ENCODE measurements around the gene AHCYL1. TPM values are rescaled to one million over a fixed set of nuclear protein-coding genes. Genes with fewer than 3 reads are reported as not detected.
"Not testable (repeated sequence)": the region's sequence is repeated elsewhere in the genome, so short reads cannot be mapped to it uniquely, and the experiment has no call there.

AHCYL1 gene
- 10 to 100 TPM; 64.9 to 67.3 TPM for total RNA-seq
- long read RNA-seq, donor 1, full-length matches to known transcripts, result 47 of 57 reads
- long read RNA-seq, donor 1, partial matches to known transcripts, result 4 of 57 reads
- long read RNA-seq, donor 1, other reads (novel, unspliced or antisense), result 6 of 57 reads
- long read RNA-seq, donor 2, full-length matches to known transcripts, result 22 of 34 reads
- long read RNA-seq, donor 2, partial matches to known transcripts, result 10 of 34 reads
- long read RNA-seq, donor 2, other reads (novel, unspliced or antisense), result 2 of 34 reads

GRCh38 chr1:109984456-109985246 lies at the start of gene AHCYL1:
AHCYL1 (plus strand) TSS chr1:109984765; CDS start chr1:109985053, 288 bp downstream.
- DNase-seq (ENCODE audit: low spot score), result peak; percentile 100
- intact Hi-C loops (cut with DNase I), result loop anchor here (2.0 to 10.0 kb wide), 4 partner anchors 57 to 440 kb away; partner anchors contain the start of gene GNAI3 (in 1 of the 2)

GRCh38 chr1:109935451-109935900 lies 49.1 kb upstream of the AHCYL1 start:
- intact Hi-C loops (cut with DNase I), result no loop called here
- DNase-seq (ENCODE audit: low spot score), result no peak

DNA sequence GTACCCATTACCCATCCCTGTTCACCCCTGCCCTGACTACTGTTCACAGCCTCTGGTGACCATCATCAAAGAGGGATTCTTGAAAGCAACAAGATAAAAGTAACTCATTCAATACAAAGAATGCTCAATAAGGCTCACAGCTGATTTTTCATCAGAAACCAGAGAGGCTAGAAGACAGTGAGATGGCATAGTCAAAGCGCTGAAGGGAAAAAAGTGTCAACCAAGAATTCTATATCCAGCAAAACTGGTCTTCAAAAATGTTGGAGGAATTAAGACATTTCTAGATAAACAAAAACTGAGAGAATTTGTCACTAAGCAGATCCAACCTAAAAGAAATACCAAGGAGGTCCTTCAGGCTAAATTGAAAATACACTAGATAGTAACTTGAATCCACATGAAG lies 46.8 kb upstream of the AHCYL1 start:
- DNase-seq (ENCODE audit: low spot score), result no peak
- intact Hi-C loops (cut with DNase I), result no loop called here

- intact Hi-C loops (cut with DNase I), result no loop called here
- DNase-seq (ENCODE audit: low spot score), result no peak
These were observed 46.0 kb upstream of the AHCYL1 start for GRCh38 chr1:109938556-109938955.

DNA sequence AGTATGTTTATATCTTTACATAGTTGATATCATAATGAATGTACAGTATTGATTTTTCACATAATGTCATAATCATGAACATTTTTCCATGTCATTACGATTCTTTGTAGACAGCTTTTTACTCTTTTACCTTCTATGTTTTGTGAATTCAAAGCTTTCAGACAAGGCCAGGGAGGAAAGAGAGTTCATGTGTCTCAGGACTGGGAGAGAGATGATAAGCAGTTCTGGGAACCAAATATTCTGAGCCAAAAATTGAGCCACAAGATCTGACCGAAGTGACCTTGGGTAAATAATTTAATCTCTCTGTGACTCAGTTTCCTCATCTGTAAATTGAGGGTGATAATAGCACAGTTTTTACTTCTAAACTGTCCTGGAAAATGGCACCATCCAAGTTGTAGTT lies 42.1 kb upstream of the AHCYL1 start:
- intact Hi-C loops (cut with DNase I), result loop anchor here in 1 of 2 donors (5.0 kb wide), 1 partner anchor 515 kb away; no protein-coding TSS in a partner anchor

DNA sequence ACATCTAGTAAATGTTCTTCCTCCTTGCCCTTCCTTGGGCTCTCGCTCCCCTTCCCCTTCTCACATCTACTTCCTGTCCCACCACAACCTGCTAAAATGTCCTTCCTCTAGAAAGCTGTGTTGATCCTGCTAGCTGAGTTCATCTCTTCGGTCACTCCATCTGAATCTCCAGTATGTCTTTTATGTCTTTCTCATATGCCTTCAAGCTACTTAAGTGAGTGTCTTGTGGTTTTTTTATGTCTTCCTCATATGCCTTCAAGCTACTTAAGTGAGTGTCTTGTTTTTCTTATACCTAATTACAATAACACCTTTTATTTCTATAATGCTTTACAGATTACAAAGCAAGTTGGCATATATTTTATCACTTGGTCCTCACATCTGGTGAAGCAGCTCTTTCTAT lies 40.0 kb upstream of the AHCYL1 start:
- DNase-seq (ENCODE audit: low spot score), result no peak
- intact Hi-C loops (cut with DNase I), result loop anchor here in 1 of 2 donors (5.0 kb wide), 1 partner anchor 513 kb away; no protein-coding TSS in a partner anchor

More for the DNA sequence above, 42.1 kb upstream of the AHCYL1 start:
- no peak for DNase-seq (ENCODE audit: low spot score)

- intact Hi-C loops (cut with DNase I), result no loop called here
- DNase-seq (ENCODE audit: low spot score), result no peak
These were observed 38.1 kb upstream of the AHCYL1 start for GRCh38 chr1:109946511-109946910.

DNA sequence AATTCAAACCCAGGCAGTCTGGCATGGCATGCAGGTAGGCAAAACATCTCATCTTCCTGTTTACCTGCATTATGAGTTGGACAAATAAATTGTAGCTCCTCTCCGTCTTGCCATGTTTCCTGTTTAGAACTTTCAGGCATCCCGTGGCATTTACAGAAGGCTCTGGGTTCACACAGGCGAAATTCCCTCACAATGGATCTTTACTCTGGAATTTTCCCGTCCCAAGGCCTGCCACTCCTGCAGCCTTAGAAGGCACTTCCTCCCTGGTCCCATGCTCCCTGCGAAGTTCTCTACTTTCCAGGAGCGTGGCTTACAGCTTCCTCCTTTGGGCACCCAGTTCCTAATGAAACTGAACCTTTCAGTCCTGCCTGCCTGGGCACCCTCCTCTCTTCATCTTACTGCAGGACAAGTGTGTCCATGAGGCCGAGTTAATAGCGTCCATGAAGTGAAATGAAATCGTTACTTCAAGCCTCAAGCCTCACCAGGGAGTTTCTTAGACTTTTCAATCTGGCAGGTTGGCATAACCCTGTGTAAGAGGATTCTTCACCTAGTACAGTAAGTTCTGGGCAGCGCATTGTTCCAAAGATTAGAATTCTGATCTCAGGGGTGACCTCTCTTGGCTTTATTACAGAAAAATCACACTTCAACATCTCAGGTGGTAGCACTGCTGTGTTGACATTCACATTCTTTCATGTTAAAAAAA lies 36.8 kb upstream of the AHCYL1 start:
- intact Hi-C loops (cut with DNase I), result no loop called here
- no peak for DNase-seq (ENCODE audit: low spot score)

DNA sequence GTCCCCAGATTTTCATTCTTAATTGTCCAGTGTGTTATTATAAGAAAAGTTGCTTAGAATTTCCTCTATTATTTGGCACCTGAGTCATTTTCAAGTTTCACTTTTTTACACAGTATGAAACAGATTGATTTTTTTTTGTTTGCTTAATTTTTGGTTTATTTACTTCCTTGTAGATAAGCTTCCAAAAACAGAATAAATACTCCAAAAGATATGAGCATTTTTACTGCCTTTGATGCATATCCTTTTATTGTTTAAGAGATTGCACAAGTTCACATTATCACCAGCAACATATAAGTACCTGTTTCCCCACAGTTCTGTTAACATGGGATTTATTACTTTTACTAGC lies 36.3 kb upstream of the AHCYL1 start:
- DNase-seq (ENCODE audit: low spot score), result no peak
- intact Hi-C loops (cut with DNase I), result no loop called here

DNA sequence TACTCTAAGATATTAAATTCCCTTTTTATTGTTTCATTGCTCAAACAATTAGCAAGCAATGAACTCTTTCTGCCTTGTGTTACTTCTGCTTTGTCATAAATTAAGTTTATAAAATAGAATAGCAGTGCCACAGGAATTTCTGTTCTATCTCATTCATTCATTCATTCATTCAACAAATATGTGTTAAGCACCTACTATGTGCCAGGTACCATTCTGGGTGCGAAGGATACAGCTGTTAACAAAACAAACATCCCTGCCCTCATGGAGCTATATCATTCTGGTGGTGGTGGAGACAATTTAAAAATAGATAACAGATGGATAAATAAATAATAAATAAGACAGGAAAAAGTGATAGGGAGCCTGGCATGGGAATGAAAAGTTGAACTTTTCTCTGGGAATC lies 34.5 kb upstream of the AHCYL1 start:
- intact Hi-C loops (cut with DNase I), result no loop called here
- DNase-seq (ENCODE audit: low spot score), result no peak

DNA sequence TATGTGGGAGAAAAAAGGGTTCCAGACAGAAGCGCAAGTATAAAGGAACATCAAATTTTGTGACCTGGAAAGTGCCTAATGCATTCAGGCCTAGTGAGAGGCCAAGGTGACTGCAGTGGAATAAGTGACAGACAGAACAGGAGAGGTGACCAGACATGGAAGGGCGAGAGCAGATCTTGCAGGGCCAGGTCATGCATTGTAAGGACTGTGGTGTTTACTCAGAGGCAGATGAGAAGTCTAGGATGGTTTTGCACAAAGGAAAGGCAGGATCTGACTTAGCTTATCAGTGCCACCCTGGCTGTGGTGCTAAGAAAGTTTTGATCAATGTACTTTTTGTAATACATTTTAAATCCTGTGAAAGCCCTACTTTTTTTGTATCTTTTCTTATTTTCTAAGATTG lies 34.1 kb upstream of the AHCYL1 start:
- DNase-seq (ENCODE audit: low spot score), result no peak
- intact Hi-C loops (cut with DNase I), result no loop called here

GRCh38 chr1:109951501-109951900 lies 33.1 kb upstream of the AHCYL1 start:
- DNase-seq (ENCODE audit: low spot score); intact Hi-C loops (cut with DNase I): not testable (repeated sequence)

- intact Hi-C loops (cut with DNase I), result no loop called here
- no peak for DNase-seq (ENCODE audit: low spot score)
These were observed 30.5 kb upstream of the AHCYL1 start for GRCh38 chr1:109954041-109954512.

GRCh38 chr1:109959632-109959973 lies 25.0 kb upstream of the AHCYL1 start:
- intact Hi-C loops (cut with DNase I), result no loop called here
- DNase-seq (ENCODE audit: low spot score), result no peak

GRCh38 chr1:109959974-109960744 lies 24.4 kb upstream of the AHCYL1 start:
- DNase-seq (ENCODE audit: low spot score), result no peak
- intact Hi-C loops (cut with DNase I), result no loop called here

- no peak for DNase-seq (ENCODE audit: low spot score)
- intact Hi-C loops (cut with DNase I), result no loop called here
These were observed 23.8 kb upstream of the AHCYL1 start for GRCh38 chr1:109960745-109961094.

DNA sequence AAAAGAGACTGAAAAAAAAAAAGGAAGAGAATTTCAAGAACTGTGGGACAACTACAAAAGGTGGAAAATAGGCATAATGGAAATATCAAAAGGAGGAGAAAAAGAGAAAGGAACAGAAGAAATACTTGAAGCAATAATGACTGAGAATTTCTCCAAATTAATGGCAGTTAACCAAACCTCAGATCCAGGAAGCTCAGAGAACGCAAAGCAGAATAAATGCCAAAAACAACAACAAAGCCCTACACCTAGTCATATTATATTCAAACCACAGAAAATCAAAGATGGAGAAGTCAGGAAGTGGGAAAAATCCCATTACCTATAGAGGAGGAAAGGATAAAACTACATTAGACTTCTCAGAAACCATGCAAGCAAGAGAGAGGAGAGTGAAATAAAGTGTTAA lies 20.7 kb upstream of the AHCYL1 start:
- intact Hi-C loops (cut with DNase I), result no loop called here
- no peak for DNase-seq (ENCODE audit: low spot score)

DNA sequence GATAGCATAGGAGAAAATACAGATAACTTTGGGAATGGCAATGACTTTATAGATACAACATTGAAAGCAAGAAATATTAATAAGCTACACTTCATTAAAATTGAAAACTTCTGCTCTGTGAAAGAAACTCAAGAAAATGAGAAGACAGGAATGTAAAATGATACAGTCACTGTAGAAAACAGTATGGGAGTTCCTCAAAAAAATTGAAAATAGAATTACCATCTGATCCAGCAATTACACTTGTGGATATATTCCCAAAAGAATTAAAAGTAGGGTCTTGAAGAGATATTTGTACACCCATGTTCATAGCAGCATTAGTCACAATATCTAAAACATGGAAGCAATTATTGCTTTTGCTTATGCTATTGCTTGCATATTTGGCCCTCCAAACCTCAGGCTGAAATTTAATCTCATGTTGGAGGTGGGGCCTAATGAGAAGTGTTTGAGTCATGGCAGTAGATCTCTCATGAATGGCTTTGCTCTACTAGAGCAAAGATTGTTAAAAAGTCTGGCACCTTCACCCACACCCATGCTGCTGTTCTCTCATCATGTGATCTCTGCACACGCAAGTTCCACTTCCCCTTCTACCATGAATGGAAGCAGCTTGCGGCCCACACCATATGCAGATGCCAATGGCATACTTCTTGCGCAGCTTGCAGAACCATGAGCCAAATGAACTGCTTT lies 15.3 kb upstream of the AHCYL1 start:
- intact Hi-C loops (cut with DNase I), result no loop called here
- no peak for DNase-seq (ENCODE audit: low spot score)

DNA sequence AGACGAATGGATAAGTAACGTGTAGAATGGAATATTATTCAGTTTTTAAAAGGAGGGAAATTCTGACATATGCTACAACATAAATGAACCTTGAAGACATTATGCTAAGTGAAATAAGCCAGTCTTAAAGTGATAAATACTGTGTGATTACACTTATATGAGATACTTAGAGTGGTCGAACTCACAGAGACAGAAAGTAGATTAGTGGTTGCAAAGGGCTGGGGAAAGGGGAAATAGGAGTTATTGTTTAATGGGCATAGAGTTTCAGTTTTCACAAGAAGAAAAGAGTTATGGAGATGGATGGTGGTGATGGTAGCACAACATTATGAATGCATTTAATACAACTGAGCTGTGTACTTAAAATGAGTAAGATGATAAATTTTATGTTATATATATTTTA lies 14.7 kb upstream of the AHCYL1 start:
- no peak for DNase-seq (ENCODE audit: low spot score)
- intact Hi-C loops (cut with DNase I), result no loop called here

Data from posterior vena cava (tissue), 2 donors.